Measurements from ENCODE around the gene THEM4. TPM values are rescaled to one million over a fixed set of nuclear protein-coding genes. Genes with fewer than 3 reads are reported as not detected.
"Not testable (repeated sequence)": the region's sequence is repeated elsewhere in the genome, so short reads cannot be mapped to it uniquely, and the experiment has no call there.

Gene THEM4
- total RNA-seq, 2 donors from 2014 or later: 11.9 to 30.3 TPM

DNA sequence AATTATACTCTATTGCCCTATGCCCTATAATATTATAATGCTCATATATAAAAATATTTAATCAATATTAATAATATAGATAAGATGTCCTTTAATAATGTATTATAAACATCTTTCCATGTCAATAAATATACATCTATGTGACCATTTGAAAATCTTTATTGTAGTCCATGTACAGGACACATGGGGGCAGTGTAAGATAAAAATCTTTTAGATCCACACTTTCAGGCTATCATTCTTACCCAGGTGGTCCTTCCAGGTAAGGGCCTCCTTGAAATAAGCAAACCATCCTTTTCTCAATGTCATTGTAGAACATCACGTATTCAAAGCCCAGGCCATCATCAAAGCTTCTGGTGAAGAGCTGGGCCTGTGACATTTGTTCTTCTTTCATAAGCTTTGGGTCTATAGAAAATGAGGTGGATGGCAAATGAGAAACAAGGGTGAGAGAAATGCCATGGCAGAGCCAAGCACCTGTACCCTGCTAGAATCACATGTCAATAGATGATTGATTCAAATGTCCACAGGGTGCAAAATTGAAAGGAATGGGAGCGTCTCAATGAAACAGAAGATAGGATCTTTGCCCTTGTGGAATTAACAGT, 20.2 kb downstream of the THEM4 start:
- 87 to 88% methylated on average over 2 of the region's 2 CpGs for WGBS, 2 donors
- ATAC-seq (no peak), DNase-seq (no peak)
- no peak overlapping the region for H3K4me3 ChIP-seq
- H3K27ac ChIP-seq: no peak overlapping the region
- H3K27me3 ChIP-seq: no peaks in the 10 kb centered on the region
- H3K36me3 ChIP-seq (replicated peaks in 1 of 2; ENCODE audit: insufficient read depth in 1 of 2, low read depth in 2 of 2): peaks cover 3 to 6% of the 10 kb centered on the region in 2 donors
- intact Hi-C loops (cut with DNase I): no loop called here
- TF ChIP-seq, protein P1, sequence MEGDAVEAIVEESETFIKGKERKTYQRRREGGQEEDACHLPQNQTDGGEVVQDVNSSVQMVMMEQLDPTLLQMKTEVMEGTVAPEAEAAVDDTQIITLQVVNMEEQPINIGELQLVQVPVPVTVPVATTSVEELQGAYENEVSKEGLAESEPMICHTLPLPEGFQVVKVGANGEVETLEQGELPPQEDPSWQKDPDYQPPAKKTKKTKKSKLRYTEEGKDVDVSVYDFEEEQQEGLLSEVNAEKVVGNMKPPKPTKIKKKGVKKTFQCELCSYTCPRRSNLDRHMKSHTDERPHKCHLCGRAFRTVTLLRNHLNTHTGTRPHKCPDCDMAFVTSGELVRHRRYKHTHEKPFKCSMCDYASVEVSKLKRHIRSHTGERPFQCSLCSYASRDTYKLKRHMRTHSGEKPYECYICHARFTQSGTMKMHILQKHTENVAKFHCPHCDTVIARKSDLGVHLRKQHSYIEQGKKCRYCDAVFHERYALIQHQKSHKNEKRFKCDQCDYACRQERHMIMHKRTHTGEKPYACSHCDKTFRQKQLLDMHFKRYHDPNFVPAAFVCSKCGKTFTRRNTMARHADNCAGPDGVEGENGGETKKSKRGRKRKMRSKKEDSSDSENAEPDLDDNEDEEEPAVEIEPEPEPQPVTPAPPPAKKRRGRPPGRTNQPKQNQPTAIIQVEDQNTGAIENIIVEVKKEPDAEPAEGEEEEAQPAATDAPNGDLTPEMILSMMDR (IDR thresholded peaks at IDR 0.05): peak in 6 of 7 experiments; percentile 23 to 40 (median 30)
- no peak for TF ChIP-seq POLR2A (IDR thresholded peaks at IDR 0.05)
- no peaks in the 10 kb centered on the region for H3K4me1 ChIP-seq
- H3K9me3 ChIP-seq: no peaks in the 10 kb centered on the region

DNA sequence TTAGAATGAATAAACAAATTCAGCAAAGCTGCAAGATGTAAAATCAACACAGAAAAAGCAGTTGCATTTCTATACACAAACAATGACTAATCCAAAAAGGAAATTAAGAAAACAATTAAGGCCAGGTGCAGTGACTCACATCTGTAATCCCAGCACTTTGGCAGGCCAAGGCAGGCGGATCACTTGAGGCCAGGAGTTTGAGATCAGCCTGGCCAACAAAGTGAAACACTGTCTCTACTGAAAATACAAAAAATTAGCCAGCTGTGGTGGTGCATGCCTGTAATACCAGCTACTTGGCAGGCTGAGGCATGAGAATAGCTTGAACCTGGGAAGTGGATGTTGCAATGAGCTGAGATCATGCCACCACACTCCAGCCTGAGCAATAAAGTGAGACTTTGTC, 22.3 kb downstream of the THEM4 start:
- no peak overlapping the region for H3K27ac ChIP-seq
- intact Hi-C loops (cut with DNase I): no loop called here
- H3K4me1 ChIP-seq: no peaks in the 10 kb centered on the region
- H3K36me3 ChIP-seq (replicated peaks in 1 of 2; ENCODE audit: insufficient read depth in 1 of 2, low read depth in 2 of 2): peaks cover 2 to 6% of the 10 kb centered on the region in 2 donors
- no peak for ATAC-seq
- WGBS, 2 donors: 92 to 95% methylated on average over 1 of the region's 1 CpG
- H3K27me3 ChIP-seq: no peaks in the 10 kb centered on the region
- TF ChIP-seq POLR2A (IDR thresholded peaks at IDR 0.05): no peak
- TF ChIP-seq, protein P1 (IDR thresholded peaks at IDR 0.05): no peak
- no peak overlapping the region for H3K4me3 ChIP-seq
- no peaks in the 10 kb centered on the region for H3K9me3 ChIP-seq
- DNase-seq: no peak

DNA sequence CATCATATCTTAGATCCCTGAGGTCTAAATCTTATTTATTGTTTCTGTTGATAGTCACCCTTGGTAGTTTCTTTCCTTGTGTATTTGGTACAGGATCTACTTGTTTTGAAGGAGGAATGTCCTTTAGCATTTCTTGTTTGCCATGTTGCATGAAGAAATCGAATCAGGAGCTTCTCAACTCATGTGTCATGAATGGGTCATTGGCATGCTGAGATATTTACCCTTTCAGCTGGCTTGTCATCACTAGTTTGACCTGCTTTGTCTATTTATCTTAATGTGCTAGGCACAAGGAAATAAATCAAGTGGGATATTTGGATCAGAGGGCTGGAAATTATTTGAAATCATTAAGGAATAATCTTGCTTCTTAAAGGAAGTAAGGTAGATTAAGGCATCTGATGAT, 23.8 kb downstream of the THEM4 start:
- H3K4me1 ChIP-seq: no peaks in the 10 kb centered on the region
- H3K27ac ChIP-seq: no peak overlapping the region
- 53 to 89% methylated on average over 1 of the region's 1 CpG for WGBS, 2 donors
- intact Hi-C loops (cut with DNase I): no loop called here
- H3K9me3 ChIP-seq: no peaks in the 10 kb centered on the region
- DNase-seq (no peak), ATAC-seq (no peak)
- no peaks in the 10 kb centered on the region for H3K27me3 ChIP-seq
- no peak overlapping the region for H3K4me3 ChIP-seq
- no peak for TF ChIP-seq POLR2A (IDR thresholded peaks at IDR 0.05)
- peaks cover 2 to 6% of the 10 kb centered on the region in 2 donors for H3K36me3 ChIP-seq (replicated peaks in 1 of 2; ENCODE audit: insufficient read depth in 1 of 2, low read depth in 2 of 2)

DNA sequence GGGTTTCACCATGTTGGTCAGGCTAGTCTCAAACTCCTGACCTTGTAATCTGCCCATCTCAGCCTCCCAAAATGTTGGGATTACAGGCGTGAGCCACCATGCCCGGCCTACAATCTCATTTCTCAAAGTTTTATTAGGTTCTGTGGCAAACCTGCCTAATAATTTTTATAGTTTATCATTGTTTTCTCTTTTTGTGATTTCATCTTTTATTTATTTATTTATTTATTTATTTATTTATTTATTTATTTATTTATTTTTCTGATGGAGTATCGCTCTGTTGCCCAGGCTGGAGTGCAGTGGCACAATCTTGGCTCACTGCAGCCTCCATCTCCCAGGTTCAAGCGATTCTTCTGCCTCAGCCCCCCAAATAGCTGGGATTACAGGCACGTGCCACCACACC, 24.4 kb downstream of the THEM4 start:
- H3K27ac ChIP-seq; intact Hi-C loops (cut with DNase I); ATAC-seq; H3K9me3 ChIP-seq; H3K27me3 ChIP-seq; H3K36me3 ChIP-seq (replicated peaks in 1 of 2; ENCODE audit: insufficient read depth in 1 of 2, low read depth in 2 of 2); H3K4me3 ChIP-seq; DNase-seq; H3K4me1 ChIP-seq: not testable (repeated sequence)
- 98 to 99% methylated on average over 5 of the region's 5 CpGs for WGBS, 2 donors

DNA sequence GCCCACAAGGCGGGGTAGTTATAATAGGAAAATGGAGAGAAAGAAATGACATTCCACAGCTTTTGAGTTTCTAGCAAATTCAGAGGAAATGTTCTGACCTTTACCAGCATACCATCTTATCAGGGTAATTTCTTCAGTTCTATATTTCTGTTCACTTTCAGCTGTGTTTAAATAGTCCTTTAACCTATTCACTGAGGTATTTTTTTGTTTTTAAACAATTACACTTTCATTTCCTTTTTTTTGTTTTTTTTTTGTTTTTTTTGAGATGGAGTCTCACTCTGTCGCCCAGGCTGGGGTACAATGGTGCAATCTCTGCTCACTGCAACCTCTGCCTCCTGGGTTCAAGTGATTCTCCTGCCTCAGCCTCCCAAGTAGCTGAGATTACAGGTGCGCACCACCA, 24.9 kb downstream of the THEM4 start:
- H3K27me3 ChIP-seq; H3K27ac ChIP-seq; H3K4me1 ChIP-seq; DNase-seq; H3K36me3 ChIP-seq (replicated peaks in 1 of 2; ENCODE audit: insufficient read depth in 1 of 2, low read depth in 2 of 2); ATAC-seq; H3K9me3 ChIP-seq; H3K4me3 ChIP-seq; intact Hi-C loops (cut with DNase I): not testable (repeated sequence)
- WGBS, 2 donors: 84 to 90% methylated on average over 3 of the region's 3 CpGs

DNA sequence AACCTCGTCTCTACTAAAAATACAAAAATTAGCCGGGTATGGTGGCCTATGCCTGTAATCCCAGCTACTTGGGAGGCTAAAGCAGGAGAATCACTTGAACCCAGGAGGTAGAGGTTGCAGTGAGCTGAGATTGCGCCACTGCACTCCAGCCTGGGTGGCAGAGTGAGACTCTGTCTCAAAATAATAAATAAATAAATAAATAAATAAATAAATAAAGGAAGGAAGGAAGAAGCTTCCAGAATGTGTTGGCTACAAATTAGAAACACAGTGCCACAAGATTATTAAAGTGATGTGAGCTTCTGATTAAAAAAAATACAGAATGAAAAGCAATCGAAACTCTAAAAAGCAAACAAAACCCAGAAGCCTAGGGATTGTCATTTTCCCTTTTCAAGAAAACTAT, 25.4 kb downstream of the THEM4 start:
- H3K27me3 ChIP-seq; H3K9me3 ChIP-seq; DNase-seq; H3K4me3 ChIP-seq; H3K4me1 ChIP-seq; intact Hi-C loops (cut with DNase I); H3K36me3 ChIP-seq (replicated peaks in 1 of 2; ENCODE audit: insufficient read depth in 1 of 2, low read depth in 2 of 2); H3K27ac ChIP-seq; ATAC-seq: not testable (repeated sequence)
- 95 to 96% methylated on average over 4 of the region's 4 CpGs for WGBS, 2 donors

- H3K36me3 ChIP-seq (replicated peaks in 1 of 2; ENCODE audit: insufficient read depth in 1 of 2, low read depth in 2 of 2); ATAC-seq; H3K9me3 ChIP-seq; H3K4me3 ChIP-seq; H3K27ac ChIP-seq; intact Hi-C loops (cut with DNase I); DNase-seq; H3K27me3 ChIP-seq; H3K4me1 ChIP-seq: not testable (repeated sequence)
- 89 to 90% methylated on average over 5 of the region's 5 CpGs for WGBS, 2 donors
These were observed 26.4 kb downstream of the THEM4 start for GRCh38 chr1:151882918-151883317.

Data from body of pancreas (tissue), 4 donors.